ENCODE results near the gene BMP2K. TPM values are rescaled to one million over a fixed set of nuclear protein-coding genes. Genes with fewer than 3 reads are reported as not detected.

Gene BMP2K
- total and polyA plus RNA-seq, 2 of the 8 experiments (the other 6 are each of a cell fraction or from before 2014, with no cell fraction given): 15.6 to 24.1 TPM

DNA sequence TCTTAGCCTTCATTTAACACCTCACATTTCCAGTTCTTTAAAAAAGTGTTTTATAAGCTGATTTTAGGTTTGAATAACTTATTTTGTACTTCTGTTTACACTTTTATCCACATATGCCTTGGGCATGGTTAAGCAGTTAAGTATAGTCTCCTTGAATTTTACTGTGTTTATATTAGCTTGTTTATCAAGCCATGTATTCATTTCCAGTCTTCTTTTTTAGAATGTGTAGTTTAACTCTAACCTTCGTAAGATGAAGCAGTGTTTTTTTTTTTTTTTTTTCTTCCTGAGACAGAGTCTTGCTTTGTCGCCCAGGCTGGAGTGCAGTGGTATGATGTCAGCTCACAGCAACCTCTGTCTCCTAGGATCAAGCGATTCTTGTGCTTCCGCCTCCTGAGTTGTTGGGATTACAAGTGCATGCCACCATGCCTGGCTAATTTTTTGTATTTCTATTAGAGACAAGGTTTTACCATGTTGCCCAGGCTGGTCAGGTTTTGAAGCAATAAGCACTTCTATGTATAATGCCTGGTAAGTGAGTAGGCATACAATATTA lies 42.5 kb downstream of the BMP2K start (continued):
- TF ChIP-seq, protein P1, sequence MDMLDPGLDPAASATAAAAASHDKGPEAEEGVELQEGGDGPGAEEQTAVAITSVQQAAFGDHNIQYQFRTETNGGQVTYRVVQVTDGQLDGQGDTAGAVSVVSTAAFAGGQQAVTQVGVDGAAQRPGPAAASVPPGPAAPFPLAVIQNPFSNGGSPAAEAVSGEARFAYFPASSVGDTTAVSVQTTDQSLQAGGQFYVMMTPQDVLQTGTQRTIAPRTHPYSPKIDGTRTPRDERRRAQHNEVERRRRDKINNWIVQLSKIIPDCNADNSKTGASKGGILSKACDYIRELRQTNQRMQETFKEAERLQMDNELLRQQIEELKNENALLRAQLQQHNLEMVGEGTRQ (IDR thresholded peaks at IDR 0.05; ENCODE audit: low read length): no peak
- TF ChIP-seq CBX8 (IDR thresholded peaks at IDR 0.05; ENCODE audit: borderline replicate concordance, low read depth, low read length) (no peak), NANOG (IDR thresholded peaks at IDR 0.05; ENCODE audit: insufficient read depth, low read depth, low read length, poor library complexity, severe bottlenecking) (no peak), SIN3A (conservative IDR thresholded peaks at IDR 0.05 in 1 of 2, IDR thresholded peaks at IDR 0.05 in 1 of 2; ENCODE audit: low read depth in 1 of 2, low read length in 2 of 2) (no peak), EZH2 (IDR thresholded peaks at IDR 0.05; ENCODE audit: low read depth, low read length, severe bottlenecking) (no peak), TEAD4 (IDR thresholded peaks at IDR 0.05; ENCODE audit: low read depth, low read length) (no peak)
